B cell (primary cell): ENCODE results near the gene CEP170. TPM values are rescaled to one million over a fixed set of nuclear protein-coding genes. Genes with fewer than 3 reads are reported as not detected.

ENCODE experiments used
- ATAC-seq: fragments of 200-7000 bp; cut with Tn5 transposase; one replicate; pipeline ENCODE4 v1.10.0; 2021; ENCODE audit warnings: low read depth, mild to moderate bottlenecking, moderate number of reproducible peaks, moderate library complexity
- CTCF ChIA-PET: fragments of 350-600 bp; sonication (Branson Sonifier 250); formaldehyde crosslinking; loops from one replicate; lab custom pipeline; 2021; ENCODE audit warnings: antibody characterized with exemption, inconsistent platforms; lab: Charles Lee
- POLR2A ChIA-PET: fragments of 350-600 bp; sonication (Branson Sonifier 250); formaldehyde crosslinking; loops from one replicate; lab custom pipeline; 2021; ENCODE audit warnings: antibody characterized with exemption; lab: Charles Lee
- DNase-seq: peaks from one replicate; pipeline ENCODE4 v3.0.0; 2013
- H2AFZ ChIP-seq: 2 replicates; pipeline ENCODE4 v1.6.1; 2012; ENCODE audit warnings: mild to moderate bottlenecking, low read depth, low read length; ENCODE audit not compliant: insufficient read depth, poor library complexity, severe bottlenecking
- H3K27ac ChIP-seq, 2 donors: 1 replicate in 1 of 2; 2 replicates in 1 of 2; pipeline ENCODE4 v1.5.1; 2012 to 2013; ENCODE audit warnings: low read length in 2 of 2, mild to moderate bottlenecking in 2 of 2, moderate library complexity in 1 of 2
- H3K27me3 ChIP-seq, 4 experiments: fragments of 200-600 bp in 1 of 4; sonication (generic) in 1 of 4; replicated peaks in 1 of 4; 1 replicate in 2 of 4; 2 replicates in 2 of 4; pipeline versions ENCODE4 v1.6.1 to v1.7.0; 2013 to 2016; ENCODE audit warnings: low read length in 3 of 4, mild to moderate bottlenecking in 2 of 4, mixed read lengths in 1 of 4, moderate library complexity in 1 of 4; ENCODE audit not compliant: insufficient read depth in 4 of 4, control insufficient read depth in 3 of 4; ENCODE audit errors: control extremely low read depth in 1 of 4
- H3K36me3 ChIP-seq, 2 experiments: replicated peaks in 1 of 2; 1 replicate in 1 of 2; 2 replicates in 1 of 2; pipeline versions ENCODE4 v1.6.1 to v1.7.1; 2013; ENCODE audit warnings: low read length in 1 of 2; ENCODE audit not compliant: insufficient read depth in 2 of 2, control insufficient read depth in 1 of 2; ENCODE audit errors: control extremely low read depth in 1 of 2, extremely low read depth in 1 of 2
- H3K4me1 ChIP-seq, 2 donors: fragments of 200-600 bp in 1 of 2; sonication (generic) in 1 of 2; 1 replicate in 1 of 2; 2 replicates in 1 of 2; pipeline versions ENCODE4 v1.5.1 to v1.6.1; 2013 to 2017; ENCODE audit warnings: low read length in 2 of 2; ENCODE audit not compliant: control insufficient read depth in 2 of 2, insufficient read depth in 2 of 2
- H3K4me2 ChIP-seq: replicated peaks from 2 replicates; pipeline ENCODE3; 2012; ENCODE audit warnings: mild to moderate bottlenecking, low read depth, low read length; ENCODE audit not compliant: poor library complexity, severe bottlenecking
- H3K4me3 ChIP-seq, 5 experiments: fragments of 200-600 bp in 1 of 5; sonication (generic) in 1 of 5; 1 replicate in 3 of 5; 2 replicates in 2 of 5; pipeline versions ENCODE4 v1.5.1 to v1.7.0; 2011 to 2016; ENCODE audit warnings: low read length in 4 of 5, mild to moderate bottlenecking in 4 of 5, low read depth in 2 of 5, control low read depth in 1 of 5, moderate library complexity in 1 of 5; ENCODE audit not compliant: insufficient read depth in 1 of 5; ENCODE audit errors: control extremely low read depth in 1 of 5, extremely low read depth in 1 of 5
- H3K79me2 ChIP-seq: fragments of 200-600 bp; sonication (generic); one replicate; pipeline ENCODE4 v1.6.0; 2016; ENCODE audit warnings: low read length; ENCODE audit not compliant: control insufficient read depth, insufficient read depth
- H3K9ac ChIP-seq: fragments of 200-600 bp; sonication (generic); 2 replicates; pipeline ENCODE4 v1.6.1; 2017; ENCODE audit warnings: mild to moderate bottlenecking, low read length, moderate library complexity
- H3K9me3 ChIP-seq, 3 donors: one replicate each; pipeline versions ENCODE4 v1.6.1 to v1.7.1; 2013; ENCODE audit warnings: low read length in 2 of 3; ENCODE audit not compliant: control insufficient read depth in 2 of 3, insufficient read depth in 1 of 3; ENCODE audit errors: control extremely low read depth in 1 of 3
- H4K20me1 ChIP-seq: 2 replicates; pipeline ENCODE4 v1.6.0; 2012; ENCODE audit warnings: mild to moderate bottlenecking, low read length; ENCODE audit not compliant: insufficient read depth, control insufficient read depth, poor library complexity, severe bottlenecking
- H3K27ac Mint-ChIP-seq: one replicate; pipeline ENCODE4 v1.8.0; 2021; ENCODE audit warnings: mixed read lengths
- H3K27me3 Mint-ChIP-seq: one replicate; pipeline ENCODE4 v1.8.0; 2021; ENCODE audit warnings: mixed read lengths
- H3K4me1 Mint-ChIP-seq: one replicate; pipeline ENCODE4 v1.8.0; 2021; ENCODE audit warnings: mixed read lengths
- H3K4me3 Mint-ChIP-seq: one replicate; pipeline ENCODE4 v1.8.0; 2021; ENCODE audit warnings: mixed read lengths
- H3K9me3 Mint-ChIP-seq: one replicate; pipeline ENCODE4 v1.8.0; 2022; ENCODE audit warnings: mixed read lengths; ENCODE audit not compliant: insufficient read depth
- CTCF ChIP-seq: fragments of 200-600 bp; IDR thresholded peaks from one replicate; pipeline ENCODE4 v1.8.0; 2022; ENCODE audit warnings: antibody characterized with exemption, mild to moderate bottlenecking
- EZH2 ChIP-seq: IDR thresholded peaks from 2 replicates; pipeline ENCODE4 v1.6.1; 2012; ENCODE audit warnings: borderline replicate concordance, low read depth, mild to moderate bottlenecking, moderate library complexity, low read length; ENCODE audit not compliant: insufficient read depth, poor library complexity, severe bottlenecking
- WGBS: methylation state at CpG from one replicate; pipeline ENCODE4 v1.1.5; 2013; ENCODE audit warnings: missing lambda C conversion rate; ENCODE audit not compliant: insufficient coverage; 5-methylcytosine and 5-hydroxymethylcytosine counted together
- intact Hi-C: fragments of 100-400 bp; cut with micrococcal nuclease; formaldehyde crosslinking; loops from one replicate; pipeline ENCODE4 v1.10.0; 2022
- polyA plus RNA-seq: library from polyadenylated mRNA; depleted of rRNA; stranded (reverse); fragments of >200 nt; gene quantifications from 2 replicates; pipeline ENCODE4 v1.2.3, GENCODE V29; 2012
- total RNA-seq, 2 donors: library from RNA; stranded (reverse); fragments of 120-200 nt in 1 of 2; gene quantifications; 1 replicate in 1 of 2; 2 replicates in 1 of 2; pipeline versions ENCODE4 v1.2.3 to v1.2.4, GENCODE V29; 2013 to 2022

The CEP170 gene
- total and polyA plus RNA-seq, 2 donors (not counting 1 experiment from before 2014, with no cell fraction given) = 27.3 to 145 TPM

- H3K9me3 Mint-ChIP-seq = no peaks in the 10 kb centered on the region
- H3K27ac ChIP-seq = no peak overlapping the region
- ChIA-PET POLR2A (no interaction called here), CTCF (no interaction called here)
- peaks cover 23% of the 10 kb centered on the region for H3K4me1 Mint-ChIP-seq
- H3K9me3 ChIP-seq = peaks cover 0 to 4% (median 0%) of the 10 kb centered on the region in 3 donors
- no peaks in the 10 kb centered on the region for H3K27me3 ChIP-seq
- no peak overlapping the region for H3K27ac Mint-ChIP-seq
- H2AFZ ChIP-seq = no peak overlapping the region
- no peaks in the 10 kb centered on the region for H4K20me1 ChIP-seq
- DNase-seq (no peak), ATAC-seq (no peak)
- TF ChIP-seq CTCF = no peak
- no peak for TF ChIP-seq EZH2
- intact Hi-C loops = loop anchor here (5.0 kb wide), 1 partner anchor 41 kb away; no protein-coding TSS in a partner anchor
- peaks cover 10% of the 10 kb centered on the region for H3K79me2 ChIP-seq
- no peak overlapping the region for H3K4me3 ChIP-seq
- peaks cover 3 to 32% of the 10 kb centered on the region in 2 experiments for H3K36me3 ChIP-seq
- no peaks in the 10 kb centered on the region for H3K27me3 Mint-ChIP-seq
- H3K4me1 ChIP-seq = peaks cover 20 to 21% of the 10 kb centered on the region in 2 donors
- H3K9ac ChIP-seq = no peak overlapping the region
- H3K4me2 ChIP-seq = no peak overlapping the region
- 100% methylated on average over 3 of the region's 3 CpGs for WGBS
- no peak overlapping the region for H3K4me3 Mint-ChIP-seq
Measured at GRCh38 chr1:243273506-243273905, 18.4 kb upstream of the CEP170 start.

- Histone ChIP-seq H3K4me1 (peaks cover 29 to 32% of the 10 kb centered on the region in 2 donors), H2AFZ (no peak overlapping the region), H3K36me3 (peaks cover 3 to 32% of the 10 kb centered on the region in 2 experiments), H3K9ac (no peak overlapping the region), H3K9me3 (no peaks in the 10 kb centered on the region), H3K79me2 (peaks cover 18% of the 10 kb centered on the region), H3K4me2 (no peak overlapping the region), H3K27me3 (no peaks in the 10 kb centered on the region), H3K4me3 (no peak overlapping the region), H3K27ac (no peak overlapping the region), H4K20me1 (no peaks in the 10 kb centered on the region)
- Mint-ChIP-seq H3K27me3 (no peaks in the 10 kb centered on the region), H3K4me1 (peaks cover 34% of the 10 kb centered on the region), H3K4me3 (no peak overlapping the region), H3K27ac (no peak overlapping the region), H3K9me3 (no peaks in the 10 kb centered on the region)
- intact Hi-C loops = loop anchor here (5.0 kb wide), 1 partner anchor 40 kb away; no protein-coding TSS in a partner anchor
- TF ChIP-seq EZH2 = no peak
- no peak for TF ChIP-seq CTCF
- ATAC-seq (no peak), DNase-seq (no peak)
- POLR2A ChIA-PET = no interaction called here
- CTCF ChIA-PET = no interaction called here
Measured at GRCh38 chr1:243272401-243272800, 17.3 kb upstream of the CEP170 start.
